A673 (cell line): Measurements from ENCODE around the gene BBX. TPM values are rescaled to one million over a fixed set of nuclear protein-coding genes. Genes with fewer than 3 reads are reported as not detected.

ENCODE experiments used
- BruUV-seq: library from RNA; stranded (reverse); fragments of 400-500 nt; replicated peaks from 2 replicates; lab custom pipeline; 2021; lab: Mats Ljungman, UMichigan
- CTCF ChIA-PET: fragments of 300-600 bp; sonication (Branson Sonifier 250); formaldehyde crosslinking; loops from one replicate; lab custom pipeline; 2022; ENCODE audit warnings: antibody characterized with exemption; lab: Charles Lee
- POLR2A ChIA-PET: fragments of 300-600 bp; sonication (Branson Sonifier 250); formaldehyde crosslinking; loops from one replicate; lab custom pipeline; 2022; ENCODE audit warnings: antibody characterized with exemption; ENCODE audit not compliant: low non-redundant PET; lab: Charles Lee
- DNase-seq: peaks from one replicate; pipeline ENCODE4 v3.0.0-alpha.2; 2015; ENCODE audit warnings: low spot score
- H3K27ac ChIP-seq: fragments of 200-600 bp; sonication (generic); 2 replicates; pipeline ENCODE4 v1.5.1; 2016; ENCODE audit warnings: mixed run types, low read depth, mild to moderate bottlenecking, mixed read lengths, antibody characterized with exemption, low read length; ENCODE audit not compliant: poor library complexity, severe bottlenecking
- H3K27me3 ChIP-seq: fragments of 200-600 bp; sonication (generic); replicated peaks from 2 replicates; pipeline ENCODE4 v1.6.1; 2017; ENCODE audit warnings: mixed run types, low read depth, mild to moderate bottlenecking, mixed read lengths, antibody characterized with exemption, low read length; ENCODE audit not compliant: insufficient read depth, poor library complexity
- H3K36me3 ChIP-seq: fragments of 200-600 bp; sonication (generic); 2 replicates; pipeline ENCODE4 v1.6.1; 2016; ENCODE audit warnings: mixed run types, mild to moderate bottlenecking, mixed read lengths, antibody characterized with exemption, low read length; ENCODE audit not compliant: insufficient read depth, poor library complexity, severe bottlenecking
- H3K4me1 ChIP-seq: fragments of 200-600 bp; sonication (generic); 2 replicates; pipeline ENCODE4 v1.6.1; 2017; ENCODE audit warnings: mixed run types, mild to moderate bottlenecking, mixed read lengths, antibody characterized with exemption, low read length; ENCODE audit not compliant: insufficient read depth, poor library complexity, severe bottlenecking
- H3K4me3 ChIP-seq: fragments of 200-600 bp; sonication (generic); 2 replicates; pipeline ENCODE4 v1.5.1; 2016; ENCODE audit warnings: low read depth, mixed run types, mild to moderate bottlenecking, mixed read lengths, low read length; ENCODE audit not compliant: poor library complexity, severe bottlenecking
- H3K9me3 ChIP-seq: fragments of 200-600 bp; sonication (generic); 2 replicates; pipeline ENCODE4 v1.6.1; 2016; ENCODE audit warnings: mixed run types, low read depth, mild to moderate bottlenecking, mixed read lengths, antibody characterized with exemption, low read length; ENCODE audit not compliant: poor library complexity, severe bottlenecking
- CTCF ChIP-seq: fragments of 300-800, 200-600 bp; sonication (generic); conservative IDR thresholded peaks from 2 replicates; pipeline ENCODE4 v1.5.1; 2017; ENCODE audit warnings: low read depth, mild to moderate bottlenecking, antibody characterized with exemption, low read length, moderate library complexity, mixed read lengths
- EZH2 ChIP-seq: fragments of 200-600 bp; sonication (generic); IDR thresholded peaks from 2 replicates; pipeline ENCODE4 v1.6.1; 2017; ENCODE audit warnings: borderline replicate concordance, low read depth, mild to moderate bottlenecking, mixed read lengths, antibody characterized with exemption, low read length; ENCODE audit not compliant: poor library complexity, severe bottlenecking
- intact Hi-C: fragments of 100-400 bp; cut with micrococcal nuclease; formaldehyde crosslinking; loops from one replicate; pipeline ENCODE4 v1.10.0; 2022; ENCODE audit not compliant: unreplicated experiment
- total RNA-seq: library from RNA; stranded (reverse); gene quantifications from 2 replicates; pipeline ENCODE4 v1.2.3, GENCODE V29; 2021

BBX gene
- total RNA-seq, 1 experiment from 2014 or later, result 28.9 TPM

- no TSS peak for BruUV-seq
- Histone ChIP-seq H3K27ac (no peak overlapping the region), H3K4me1 (peaks cover 8% of the 10 kb centered on the region), H3K36me3 (no peaks in the 10 kb centered on the region), H3K27me3 (no peaks in the 10 kb centered on the region), H3K4me3 (no peak overlapping the region), H3K9me3 (no peaks in the 10 kb centered on the region)
- TF ChIP-seq EZH2 (no peak), CTCF (no peak)
- intact Hi-C loops, result no loop called here
- ChIA-PET POLR2A (no interaction called here), CTCF (no interaction called here)
- no peak for DNase-seq
Measured at GRCh38 chr3:107594870-107595269, 72.1 kb downstream of the BBX start.

GRCh38 chr3:107596639-107597038, 73.9 kb downstream of the BBX start:
- intact Hi-C loops, result no loop called here
- ChIA-PET CTCF (no interaction called here), POLR2A (no interaction called here)
- no peaks in the 10 kb centered on the region for H3K27me3 ChIP-seq
- no TSS peak for BruUV-seq
- no peaks in the 10 kb centered on the region for H3K36me3 ChIP-seq
- no peak overlapping the region for H3K27ac ChIP-seq
- no peak for DNase-seq
- TF ChIP-seq EZH2 (no peak), CTCF (no peak)
- peaks cover 8% of the 10 kb centered on the region for H3K4me1 ChIP-seq
- no peak overlapping the region for H3K4me3 ChIP-seq
- H3K9me3 ChIP-seq, result peaks cover 3% of the 10 kb centered on the region

- TF ChIP-seq CTCF, result no peak
- no peak for TF ChIP-seq EZH2
- Histone ChIP-seq H3K27me3 (no peaks in the 10 kb centered on the region), H3K4me1 (peaks cover 8% of the 10 kb centered on the region), H3K4me3 (no peak overlapping the region), H3K36me3 (no peaks in the 10 kb centered on the region), H3K27ac (no peak overlapping the region), H3K9me3 (peaks cover 8% of the 10 kb centered on the region)
- POLR2A ChIA-PET, result no interaction called here
- BruUV-seq, result no TSS peak
- CTCF ChIA-PET, result no interaction called here
- no peak for DNase-seq
- intact Hi-C loops, result no loop called here
Measured at GRCh38 chr3:107598926-107599771, 76.4 kb downstream of the BBX start.
